ENCODE results near the gene WDFY4. TPM values are rescaled to one million over a fixed set of nuclear protein-coding genes. Genes with fewer than 3 reads are reported as not detected.

The WDFY4 gene
- total and polyA plus RNA-seq, 2 of the 4 experiments (the other 2 are of a cell fraction) = not detected

GRCh38 chr10:48724127-48724526 is 39.5 kb downstream of the WDFY4 start:
- Histone ChIP-seq H3K56ac (ENCODE audit: extremely low read depth, insufficient read depth, low read length) (no peak overlapping the region), H4K20me1 (ENCODE audit: insufficient read depth, low read length) (no peaks in the 10 kb centered on the region), H2AFZ (replicated peaks; ENCODE audit: low read length, poor library complexity) (no peak overlapping the region), H3K36me3 (ENCODE audit: control insufficient read depth, insufficient read depth, low read length) (no peaks in the 10 kb centered on the region), H3K4ac (ENCODE audit: low read depth, low read length) (no peak overlapping the region), H3K9me3 (ENCODE audit: control insufficient read depth, insufficient read depth, low read length) (no peaks in the 10 kb centered on the region), H3K18ac (ENCODE audit: low read depth, low read length) (no peak overlapping the region), H2BK20ac (ENCODE audit: low read depth, low read length) (no peak overlapping the region), H2BK5ac (ENCODE audit: low read depth, low read length, poor library complexity, severe bottlenecking) (no peak overlapping the region), H2BK120ac (ENCODE audit: low read depth, low read length) (no peak overlapping the region), H3K4me2 (ENCODE audit: low read depth, low read length) (no peak overlapping the region), H3K23ac (ENCODE audit: low read depth, low read length) (no peak overlapping the region), H3K9me1 (ENCODE audit: insufficient read depth, low read length) (no peaks in the 10 kb centered on the region), H3K27me3 (ENCODE audit: control insufficient read depth, insufficient read depth, low read length) (peaks cover 9% of the 10 kb centered on the region; the same call in 1 of the 2 replicates), H2AK9ac (replicated peaks; ENCODE audit: low read depth, low read length, poor library complexity) (no peak overlapping the region), H4K8ac (ENCODE audit: low read depth in 2 of 2, low read length in 2 of 2) (no peak overlapping the region), H4K5ac (ENCODE audit: low read depth, low read length) (no peak overlapping the region), H3K4me1 (ENCODE audit: control insufficient read depth, insufficient read depth, low read length) (no peaks in the 10 kb centered on the region), H3K27ac (ENCODE audit: insufficient read depth, low read length) (no peak overlapping the region), H3K9ac (ENCODE audit: low read depth, low read length) (no peak overlapping the region), H3K14ac (replicated peaks; ENCODE audit: low read depth, low read length) (no peak overlapping the region), H2AK5ac (ENCODE audit: low read depth, low read length) (no peak overlapping the region), H3K4me3 (ENCODE audit: insufficient read depth, low read depth, low read length) (no peak overlapping the region), H3K79me1 (ENCODE audit: low read depth in 1 of 2, low read length in 2 of 2) (no peaks in the 10 kb centered on the region), H2BK15ac (ENCODE audit: low read depth, low read length) (no peak overlapping the region), H4K91ac (ENCODE audit: insufficient read depth, low read depth, low read length) (no peak overlapping the region)
- dilution Hi-C loops (cut with HindIII; ENCODE audit: low sequenced_read_pairs, unreplicated experiment) = no loop called here
- 50% methylated on average over 2 of the region's 7 CpGs; no CpG with 5 or more reads in 1 of the 2 experiments for WGBS, 2 experiments (ENCODE audit: extremely low coverage in 2 of 2, insufficient read length in 1 of 2)
- DNase-seq (no peak), ATAC-seq (ENCODE audit: low read depth) (no peak)
- intact Hi-C loops (cut with micrococcal nuclease) = no loop called here
- TF ChIP-seq CHD1 (IDR thresholded peaks at IDR 0.05; ENCODE audit: low read depth, low read length) (no peak), RCOR1 (IDR thresholded peaks at IDR 0.05; ENCODE audit: insufficient replicate concordance, low read length) (no peak), MAZ (IDR thresholded peaks at IDR 0.05; ENCODE audit: borderline replicate concordance, low read depth, low read length) (no peak), USF2 (IDR thresholded peaks at IDR 0.05; ENCODE audit: low read depth, low read length) (no peak), MAFK (IDR thresholded peaks at IDR 0.05; ENCODE audit: low read depth, low read length) (no peak), ELK1 (IDR thresholded peaks at IDR 0.05; ENCODE audit: borderline replicate concordance, low read depth, low read length) (no peak), CEBPB (IDR thresholded peaks at IDR 0.05; ENCODE audit: low read depth, low read length) (no peak), NFE2L2 (IDR thresholded peaks at IDR 0.05; ENCODE audit: low read depth, low read length) (no peak), RAD21 (IDR thresholded peaks at IDR 0.05; ENCODE audit: low read length) (no peak), MXI1 (IDR thresholded peaks at IDR 0.05; ENCODE audit: borderline replicate concordance, low read depth, low read length) (no peak), CTCF (conservative IDR thresholded peaks at IDR 0.05; ENCODE audit: low read depth, low read length) (no peak), POLR2A (IDR thresholded peaks at IDR 0.05; ENCODE audit: low read depth, low read length) (no peak), BHLHE40 (IDR thresholded peaks at IDR 0.05; ENCODE audit: low read depth, low read length) (no peak), RFX5 (IDR thresholded peaks at IDR 0.05; ENCODE audit: low read depth, low read length) (no peak), FOS (IDR thresholded peaks at IDR 0.05; ENCODE audit: low read depth, low read length) (no peak), SMC3 (IDR thresholded peaks at IDR 0.05; ENCODE audit: low read depth, low read length) (no peak)
- no TSS peak for BruUV-seq (replicated peaks)
- in situ Hi-C loops (cut with MboI; ENCODE audit: low sequenced_read_pairs) = no loop called here
- ChIA-PET CTCF (no interaction called here), POLR2A (ENCODE audit: unreplicated experiment) (no interaction called here)

Measured in IMR-90 (cell line).